ENCODE results near the gene ALG1L2. TPM values are rescaled to one million over a fixed set of nuclear protein-coding genes. Genes with fewer than 3 reads are reported as not detected.
"Not testable (repeated sequence)": the region's sequence is repeated elsewhere in the genome, so short reads cannot be mapped to it uniquely, and the experiment has no call there.

The ALG1L2 gene
- total RNA-seq, 1 experiment from 2014 or later, result not detected

DNA sequence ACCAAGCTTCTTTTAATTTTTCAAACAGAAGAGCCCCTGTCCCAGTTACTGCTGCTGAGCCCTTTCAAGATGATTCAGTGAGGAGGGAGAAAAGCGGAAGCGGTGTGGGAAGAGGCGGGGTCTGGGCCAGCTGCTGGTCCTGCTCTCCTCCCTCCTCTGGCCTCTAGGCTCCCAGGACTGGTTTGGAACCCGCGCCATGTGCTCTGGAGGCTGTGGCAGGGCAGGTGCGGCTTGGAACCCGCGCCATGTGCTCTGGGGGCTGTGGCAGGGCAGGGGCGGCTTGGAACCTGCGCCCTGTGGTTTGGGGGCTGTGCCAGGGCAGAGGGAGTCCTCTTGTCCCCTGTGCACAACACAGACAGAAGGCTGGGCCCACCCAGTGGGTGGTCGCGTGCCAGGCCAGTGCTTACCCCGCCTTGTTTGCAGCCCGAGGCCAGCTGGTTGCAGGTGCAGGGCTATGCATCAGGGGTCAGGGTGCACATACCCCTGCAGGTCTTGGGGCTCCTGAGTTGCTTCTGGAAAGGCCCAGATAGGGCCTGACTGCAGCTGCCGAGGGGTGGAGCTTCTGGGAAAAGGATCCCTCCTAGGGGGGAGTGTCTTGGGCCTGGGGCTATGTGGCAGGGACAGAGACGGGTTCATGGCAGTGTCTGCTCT is 12.2 kb downstream of the ALG1L2 start:
- DNase-seq (ENCODE audit: low read depth), result peak; percentile 58

DNA sequence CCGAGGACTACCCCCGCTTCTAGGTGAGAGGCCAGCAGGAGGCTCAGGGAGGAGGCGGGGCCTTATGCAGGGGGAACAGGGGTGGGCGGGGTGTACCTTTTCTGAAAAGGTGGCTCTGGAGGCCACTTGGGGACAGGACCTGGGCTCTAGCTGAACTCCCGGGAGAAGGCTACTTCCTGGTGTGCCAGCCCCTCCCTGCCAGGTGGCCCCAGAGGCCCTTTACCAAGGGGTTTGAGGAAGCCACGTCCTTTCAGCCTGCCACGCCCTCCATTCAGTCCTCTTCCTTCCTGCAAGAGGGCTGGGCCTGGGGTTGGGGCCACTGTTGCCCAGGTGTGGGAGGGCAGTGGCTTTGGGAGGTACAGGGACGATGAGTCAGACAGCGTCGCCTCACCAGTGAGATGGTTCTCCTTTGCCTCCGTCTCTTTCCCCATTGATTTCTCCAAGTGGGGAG is 12.9 kb downstream of the ALG1L2 start:
- peak; percentile 15 for DNase-seq (ENCODE audit: low read depth)

DNA sequence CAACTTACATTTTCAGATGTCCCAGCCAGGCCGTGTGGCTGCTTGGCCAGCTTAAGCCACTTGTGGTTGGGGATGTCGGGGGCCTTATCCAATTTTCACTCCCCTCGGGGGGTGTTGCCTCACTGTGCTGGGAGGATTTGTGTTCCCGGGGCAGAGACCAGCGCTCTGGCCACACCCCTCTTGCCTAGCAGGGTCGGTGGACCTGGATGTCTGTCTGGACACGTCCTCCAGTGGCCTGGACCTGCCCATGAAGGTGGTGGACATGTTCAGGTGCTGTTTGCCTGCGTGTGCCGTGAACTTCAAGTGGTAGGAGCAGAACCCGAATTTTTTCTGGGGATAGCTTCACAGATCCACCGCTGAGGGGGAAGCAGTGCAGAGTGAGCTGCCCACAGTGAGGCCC is 14.2 kb downstream of the ALG1L2 start:
- peak; percentile 23 for DNase-seq (ENCODE audit: low read depth)

DNA sequence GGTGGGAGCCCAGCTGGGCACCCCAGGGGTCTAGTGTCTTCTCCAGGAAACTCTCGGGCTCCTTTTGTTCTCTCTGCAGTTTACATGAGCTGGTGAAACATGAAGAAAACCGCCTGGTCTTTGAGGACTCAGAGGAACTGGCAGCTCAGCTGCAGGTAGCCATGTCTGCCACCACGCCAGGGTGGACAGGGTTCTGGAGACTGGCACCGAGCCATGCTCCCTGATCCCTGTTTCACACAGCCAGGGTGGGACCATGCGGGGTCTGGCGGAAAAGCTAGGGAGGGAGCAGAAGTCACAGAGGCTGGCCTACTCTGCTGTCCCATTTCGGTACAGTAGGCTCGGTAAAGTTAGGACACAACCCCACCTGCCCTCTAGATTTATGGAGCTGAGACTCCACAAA is 15.5 kb downstream of the ALG1L2 start:
- not testable (repeated sequence) for DNase-seq (ENCODE audit: low read depth)

DNA sequence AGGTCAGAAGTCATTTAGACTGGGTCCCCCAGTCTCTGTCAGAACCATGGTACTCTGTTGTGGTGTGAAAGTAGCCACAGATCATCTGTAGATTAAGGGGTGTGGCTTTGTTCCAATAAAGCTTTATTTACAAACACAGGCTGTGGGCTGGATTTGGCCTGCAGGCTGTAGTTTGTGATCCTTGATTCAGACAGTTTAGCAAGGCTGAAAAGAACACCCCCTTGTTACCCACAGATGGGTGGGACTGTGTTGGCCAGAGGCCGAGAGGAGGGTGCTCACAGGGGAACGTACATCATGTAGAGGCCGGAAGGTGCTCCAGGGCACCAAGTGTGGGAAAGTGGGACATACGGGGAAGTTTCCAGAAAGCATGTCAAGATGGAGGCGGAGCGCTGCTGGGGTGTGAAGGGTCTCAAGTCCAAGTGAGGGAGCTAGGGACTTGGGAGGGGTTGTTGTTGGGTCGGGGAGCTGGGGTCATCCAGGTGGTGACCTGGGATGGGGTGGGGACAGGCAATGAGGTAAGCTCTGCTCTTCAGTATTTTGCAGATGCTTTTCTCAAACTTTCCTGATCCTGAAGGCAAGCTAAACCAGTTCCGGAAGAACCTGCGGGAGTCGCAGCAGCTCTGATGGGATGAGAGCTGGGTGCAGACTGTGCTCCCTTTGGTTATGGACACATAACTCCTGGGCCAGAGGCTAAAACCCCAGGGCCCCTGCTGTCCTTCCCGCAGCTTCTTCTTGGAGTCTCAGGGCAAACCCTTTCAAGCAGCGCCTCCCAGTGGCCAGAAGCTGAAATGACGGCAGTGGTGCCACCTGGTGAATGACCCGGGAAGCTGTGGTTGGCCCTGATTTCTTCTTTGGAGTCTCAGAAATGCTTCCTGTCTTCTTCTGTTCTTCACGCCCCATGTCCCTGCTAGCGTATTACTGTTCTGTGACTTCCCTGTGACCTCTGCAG is 16.3 kb downstream of the ALG1L2 start:
- not testable (repeated sequence) for DNase-seq (ENCODE audit: low read depth)

DNA sequence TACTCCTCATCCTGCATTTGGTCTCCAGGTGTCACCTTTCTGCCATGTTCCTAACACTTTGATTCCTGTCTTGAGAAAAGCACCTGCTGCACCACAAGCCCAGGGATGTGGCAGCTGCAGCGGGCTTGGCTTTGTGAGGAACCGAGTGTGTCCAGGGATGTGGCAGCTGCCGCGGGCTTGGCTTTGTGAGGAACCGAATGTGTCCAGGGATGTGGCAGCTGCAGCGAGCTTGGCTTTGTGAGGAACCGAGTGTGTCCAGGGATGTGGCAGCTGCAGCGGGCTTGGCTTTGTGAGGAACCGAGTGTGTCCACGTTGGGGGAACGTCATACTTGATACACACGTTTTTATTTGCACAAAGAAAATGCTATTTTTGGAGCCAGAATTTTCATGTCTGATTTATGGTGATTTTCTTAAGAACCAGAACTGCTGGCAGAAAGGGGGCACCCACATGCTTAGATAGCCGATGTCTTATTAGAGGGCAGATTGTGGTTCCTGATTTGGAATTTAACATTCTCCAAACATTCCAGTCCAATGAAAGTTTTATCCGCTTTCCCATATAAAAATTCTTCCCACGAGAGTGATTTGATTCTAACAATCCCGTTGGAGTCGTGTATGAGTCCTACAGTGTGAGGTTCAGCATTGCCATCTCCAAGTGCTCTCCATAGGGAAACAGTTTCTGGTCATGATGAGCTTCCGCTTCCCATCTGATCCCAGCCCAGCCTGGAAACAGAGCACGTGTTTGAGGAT is 17.2 kb downstream of the ALG1L2 start:
- DNase-seq (ENCODE audit: low read depth), result not testable (repeated sequence)

DNA sequence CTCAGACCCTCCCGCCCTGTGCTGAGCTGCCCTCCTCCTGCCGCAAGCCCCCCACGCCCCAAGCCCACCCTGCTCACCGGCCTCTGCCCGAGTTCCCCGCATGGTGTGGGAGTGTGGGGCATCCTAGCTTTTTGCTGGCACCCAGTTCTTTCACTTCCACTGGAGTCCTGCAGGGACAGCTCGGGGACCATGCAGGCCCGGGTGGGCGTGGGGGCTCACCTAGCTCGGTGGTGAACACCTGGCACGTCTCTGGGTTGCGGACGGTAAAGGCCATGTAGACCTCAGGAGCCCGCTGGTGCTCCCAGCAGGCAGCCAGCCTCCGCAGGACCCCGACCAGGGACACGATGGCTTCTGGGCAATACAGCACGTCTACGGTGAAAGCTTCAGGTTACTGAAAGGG is 20.9 kb downstream of the ALG1L2 start:
- DNase-seq (ENCODE audit: low read depth), result not testable (repeated sequence)

GRCh38 chr3:130104191-130104590 is 22.6 kb downstream of the ALG1L2 start:
- DNase-seq (ENCODE audit: low read depth), result not testable (repeated sequence)

GRCh38 chr3:130107333-130107995 is 25.8 kb downstream of the ALG1L2 start:
- not testable (repeated sequence) for DNase-seq (ENCODE audit: low read depth)

DNA sequence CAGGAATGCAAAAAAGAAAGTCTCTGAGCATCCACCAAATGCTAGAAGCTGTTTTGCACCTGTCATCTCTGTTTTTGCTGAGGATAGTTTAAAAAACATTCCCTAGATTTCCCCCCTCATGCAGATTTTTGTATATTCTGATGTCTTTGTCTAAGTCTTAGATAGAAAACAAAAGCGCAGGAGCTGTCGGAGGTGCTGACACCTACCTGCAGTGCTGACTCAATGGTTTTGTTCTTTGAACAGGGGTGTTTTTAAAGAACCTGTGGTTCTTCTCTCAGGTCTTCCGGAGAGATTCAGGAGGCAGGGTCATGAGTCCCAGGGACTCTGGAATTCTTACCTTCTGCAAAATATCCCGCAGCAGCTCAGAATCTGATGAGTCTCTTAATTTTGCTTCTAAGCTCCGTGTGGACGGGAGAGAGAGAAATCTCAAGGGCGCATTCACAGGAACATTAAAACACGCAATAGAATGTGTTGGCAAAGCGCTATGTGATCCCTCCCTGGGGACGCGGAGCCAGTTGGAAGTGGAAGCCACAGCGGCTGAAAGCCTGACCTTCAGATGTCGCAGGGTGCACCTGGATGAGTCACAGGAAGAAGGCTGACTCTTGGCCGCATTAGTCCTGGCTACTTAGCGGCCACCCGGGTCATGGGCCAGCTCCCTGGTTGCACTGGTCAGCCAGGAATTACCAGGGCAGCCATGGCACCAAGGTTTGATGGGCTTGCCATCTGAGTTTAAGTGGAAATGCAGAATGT is 27.4 kb downstream of the ALG1L2 start:
- DNase-seq (ENCODE audit: low read depth), result not testable (repeated sequence)

- peak; percentile 71 for DNase-seq (ENCODE audit: low read depth)
These were observed 28.9 kb downstream of the ALG1L2 start for GRCh38 chr3:130110386-130111169.

GRCh38 chr3:130111185-130111864 is 29.7 kb downstream of the ALG1L2 start:
- peak; percentile 99 for DNase-seq (ENCODE audit: low read depth)

GRCh38 chr3:130111865-130112747 is 30.5 kb downstream of the ALG1L2 start:
- DNase-seq (ENCODE audit: low read depth), result peak; percentile 96

GRCh38 chr3:130112748-130113073 is 31.1 kb downstream of the ALG1L2 start:
- not testable (repeated sequence) for DNase-seq (ENCODE audit: low read depth)

GRCh38 chr3:130115400-130115799 is 33.8 kb downstream of the ALG1L2 start:
- DNase-seq (ENCODE audit: low read depth), result not testable (repeated sequence)

- DNase-seq (ENCODE audit: low read depth), result no peak
These were observed 36.3 kb downstream of the ALG1L2 start for GRCh38 chr3:130117933-130118332.

GRCh38 chr3:130119824-130120223 is 38.2 kb downstream of the ALG1L2 start:
- DNase-seq (ENCODE audit: low read depth), result peak; percentile 25

DNA sequence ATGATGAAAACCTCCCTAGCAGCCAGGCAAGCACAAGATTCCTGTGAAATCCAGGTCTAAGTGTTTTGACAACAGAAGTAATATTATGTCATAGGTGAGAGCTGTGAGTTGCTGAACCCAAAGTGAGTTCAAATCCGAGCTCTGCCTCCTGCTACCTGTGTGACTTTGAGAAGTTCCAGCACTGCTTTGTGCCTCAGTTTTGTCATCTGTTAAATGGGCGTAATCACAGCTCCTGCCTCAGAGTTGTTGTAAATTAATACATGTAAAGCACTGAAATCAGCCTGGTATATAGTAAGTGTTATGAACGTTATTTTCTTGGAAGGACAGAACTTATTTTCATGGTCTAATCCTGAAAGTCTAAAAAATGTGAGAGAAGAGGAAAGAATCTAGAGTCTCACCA is 38.7 kb downstream of the ALG1L2 start:
- DNase-seq (ENCODE audit: low read depth), result not testable (repeated sequence)

All from Daoy (cell line).